AG04450 (cell line): Measurements from ENCODE around the gene GAS5. TPM values are rescaled to one million over a fixed set of nuclear protein-coding genes. Genes with fewer than 3 reads are reported as not detected.
A peak's percentile ranks its signal among the peaks of the same experiment; 100 is the strongest.

Experiments
- CTCF ChIA-PET: fragments of 300-600, 350-600 bp; formaldehyde crosslinking; extraction: SDS; loops from one replicate; lab custom pipeline; 2022; ENCODE audit warnings: antibody characterized with exemption, inconsistent platforms; lab: Charles Lee
- POLR2A ChIA-PET: fragments of 350-600 bp; formaldehyde crosslinking; extraction: SDS; loops from one replicate; lab custom pipeline; 2021; ENCODE audit warnings: antibody characterized with exemption, inconsistent platforms; lab: Yijun Ruan, JAX
- DNase-seq: peaks from one replicate; pipeline ENCODE4 v3.0.0-alpha.2; 2011; ENCODE audit warnings: low read depth, low spot score
- H3K27ac ChIP-seq: one replicate; pipeline ENCODE4 v1.5.1; 2012; ENCODE audit warnings: low read depth, low read length, control low read depth
- H3K27me3 ChIP-seq: one replicate; pipeline ENCODE4 v1.6.0; 2012; ENCODE audit warnings: low read length; ENCODE audit not compliant: control insufficient read depth, insufficient read depth
- H3K4me3 ChIP-seq: 2 replicates; pipeline ENCODE4 v1.5.1; 2011; ENCODE audit warnings: mild to moderate bottlenecking, low read depth, low read length, control low read depth
- H3K9me3 ChIP-seq: 2 replicates; pipeline ENCODE4 v1.5.1; 2012; ENCODE audit warnings: low read length; ENCODE audit not compliant: control insufficient read depth, insufficient read depth
- CTCF ChIP-seq: IDR thresholded peaks from 2 replicates; pipeline ENCODE4 v1.5.1; 2011; ENCODE audit warnings: low read depth, low read length, control low read depth, inconsistent platforms
- polyA plus RNA-seq: library from polyadenylated mRNA; depleted of rRNA; stranded (reverse); fragments of >200 nt; gene quantifications from 2 replicates; pipeline ENCODE4 v1.2.3, GENCODE V29; 2011

GAS5 gene
- polyA plus RNA-seq, 1 experiment: 1,191 TPM

GRCh38 chr1:173827611-173828010, 40.2 kb downstream of the GAS5 start:
- Histone ChIP-seq H3K27ac (no peak overlapping the region), H3K9me3 (no peaks in the 10 kb centered on the region; the same call in 1 of the 2 replicates), H3K27me3 (no peaks in the 10 kb centered on the region), H3K4me3 (no peak overlapping the region)
- ChIA-PET CTCF (interaction anchor here (1.5 to 5.4 kb wide), 2 partner anchors 397 to 1085 kb away, joined by 4 to 33 read pairs; no protein-coding TSS in a partner anchor), POLR2A (no interaction called here)
- no peak for TF ChIP-seq CTCF
- DNase-seq: no peak

- ChIA-PET CTCF (interaction anchor here (0.9 to 5.4 kb wide), 8 partner anchors 13 to 1083 kb away, joined by 3 to 33 read pairs (median 4); no protein-coding TSS in a partner anchor), POLR2A (interaction anchor here (0.5 to 2.3 kb wide), 10 partner anchors 13 to 395 kb away, joined by 3 to 7 read pairs (median 4); partner anchors contain the start of genes GAS5, KLHL20 and ZBTB37)
- H3K9me3 ChIP-seq: no peaks in the 10 kb centered on the region; the same call in 1 of the 2 replicates
- H3K27ac ChIP-seq: peak within 1 kb of the TSS; percentile 98
- TF ChIP-seq CTCF: no peak
- H3K4me3 ChIP-seq: peak within 1 kb of the TSS; percentile 98
- no peaks in the 10 kb centered on the region for H3K27me3 ChIP-seq
- DNase-seq: peak; percentile 96
These were observed 43.3 kb downstream of the GAS5 start, which contains the start of the genes CENPL and DARS2 for GRCh38 chr1:173824315-173825081. Gene CENPL, minus strand, starts transcription at chr1:173824883. Its CDS starts 13,584 bp downstream, at chr1:173811299. Gene DARS2, plus strand, starts transcription at chr1:173824673. Its CDS starts 557 bp downstream, at chr1:173825230.

- ChIA-PET CTCF (interaction anchor here (1.5 to 5.4 kb wide), 3 partner anchors 393 to 1079 kb away, joined by 4 to 33 read pairs (median 7); no protein-coding TSS in a partner anchor), POLR2A (interaction anchor here (0.5 to 2.3 kb wide), 9 partner anchors 13 to 394 kb away, joined by 3 to 7 read pairs (median 4); partner anchors contain the start of genes GAS5, KLHL20 and ZBTB37)
- peak overlapping the region; percentile 98 for H3K4me3 ChIP-seq
- peak; percentile 7 for DNase-seq
- peak overlapping the region; percentile 98 for H3K27ac ChIP-seq
- no peaks in the 10 kb centered on the region for H3K27me3 ChIP-seq
- TF ChIP-seq CTCF: no peak
- no peaks in the 10 kb centered on the region; the same call in 1 of the 2 replicates for H3K9me3 ChIP-seq
These were observed 43.9 kb downstream of the GAS5 start for GRCh38 chr1:173823781-173824314.

GRCh38 chr1:173821680-173822079, 46.1 kb downstream of the GAS5 start:
- TF ChIP-seq CTCF: no peak
- Histone ChIP-seq H3K4me3 (no peak overlapping the region), H3K27ac (no peak overlapping the region), H3K27me3 (no peaks in the 10 kb centered on the region), H3K9me3 (no peaks in the 10 kb centered on the region; the same call in 1 of the 2 replicates)
- no peak for DNase-seq
- ChIA-PET POLR2A (interaction anchor here (0.6 kb wide), 1 partner anchor 16 kb away, joined by 3 read pairs; no protein-coding TSS in a partner anchor), CTCF (no interaction called here)
